Cerebellar cortex (tissue), 1 donor: ENCODE measurements around the gene MRC2.

ENCODE experiments used
- DNase-seq: peaks from one replicate; pipeline ENCODE4 v3.0.0-alpha.2; 2015; ENCODE audit warnings: low spot score

The MRC2 gene

DNA sequence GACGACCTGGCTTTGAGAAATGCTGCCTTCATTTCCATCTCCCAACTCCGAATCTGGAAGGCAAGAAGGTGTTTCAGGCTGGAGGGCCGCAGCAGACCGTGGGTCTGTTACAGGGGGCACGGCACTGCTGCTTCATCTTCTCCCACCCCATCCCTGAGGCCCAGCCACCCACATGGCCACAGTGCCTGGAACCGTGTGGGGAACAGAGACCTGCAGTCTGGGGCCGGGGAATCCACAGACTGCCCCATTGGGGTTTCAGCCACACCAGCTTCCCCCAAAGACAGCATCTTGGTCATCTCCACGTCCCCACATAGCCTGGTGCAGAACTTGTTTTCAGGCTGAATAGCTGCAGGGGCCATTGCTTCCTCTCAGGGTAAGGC, 74.2 kb downstream of the MRC2 start:
- DNase-seq: no peak

- no peak for DNase-seq
Measured at GRCh38 chr17:62702746-62703260, 75.3 kb downstream of the MRC2 start.

DNA sequence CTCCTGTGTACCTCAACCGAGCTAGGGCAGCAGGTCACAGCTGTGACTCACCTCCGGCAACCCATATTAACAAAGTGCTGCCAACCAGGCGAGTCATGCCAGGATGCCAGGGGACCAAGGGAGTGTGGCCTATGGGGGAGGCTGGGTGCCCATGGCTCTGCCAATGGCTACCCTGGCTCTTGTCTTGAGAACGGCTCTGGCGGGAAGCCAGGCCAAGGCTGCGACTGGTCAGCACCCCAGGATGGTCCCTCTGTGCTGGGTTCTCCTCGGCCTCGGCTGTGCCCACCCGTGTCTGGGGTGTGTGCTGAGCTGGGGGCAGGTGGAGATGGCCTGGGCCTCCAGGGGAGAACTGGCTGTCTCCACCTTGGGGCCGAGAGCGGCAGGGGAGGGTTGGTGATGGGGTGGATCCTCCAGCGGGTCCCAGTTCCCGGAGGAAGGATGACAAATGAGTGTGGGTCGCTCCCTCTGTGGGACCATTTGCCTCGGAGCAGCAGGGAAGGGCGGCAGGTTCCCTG, 75.8 kb downstream of the MRC2 start:
- no peak for DNase-seq

GRCh38 chr17:62703776-62704380, 76.4 kb downstream of the MRC2 start:
- DNase-seq: peak; percentile 29

DNA sequence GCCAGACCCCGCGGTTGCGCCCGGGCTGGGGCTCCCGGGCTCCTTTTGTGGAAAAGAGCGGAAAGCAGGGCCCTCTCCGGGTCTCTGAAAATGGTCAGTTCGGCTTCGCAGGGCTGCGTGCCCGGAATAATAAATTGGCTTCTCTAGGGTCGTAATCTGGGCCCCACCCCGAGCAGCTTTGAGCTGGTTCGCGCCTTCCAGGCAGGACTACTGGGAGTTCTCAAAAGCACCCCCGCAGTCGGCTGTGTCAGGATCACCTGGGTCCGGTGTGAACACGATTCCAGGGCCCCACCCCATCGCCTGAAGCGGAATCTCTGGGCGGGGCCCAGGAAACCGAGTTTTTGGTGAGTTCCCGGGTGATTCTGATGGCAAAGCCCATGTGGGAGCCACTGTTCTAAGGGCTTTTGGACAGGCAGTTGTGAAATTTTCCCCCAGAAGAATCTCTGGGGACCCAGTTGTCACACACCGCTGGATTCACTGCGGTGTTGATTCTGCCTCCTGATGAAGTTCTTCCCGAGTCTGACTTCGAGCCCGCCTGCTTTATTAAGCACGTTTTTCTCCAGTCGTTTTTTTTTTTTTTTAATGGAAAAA, 77.0 kb downstream of the MRC2 start:
- no peak for DNase-seq

DNA sequence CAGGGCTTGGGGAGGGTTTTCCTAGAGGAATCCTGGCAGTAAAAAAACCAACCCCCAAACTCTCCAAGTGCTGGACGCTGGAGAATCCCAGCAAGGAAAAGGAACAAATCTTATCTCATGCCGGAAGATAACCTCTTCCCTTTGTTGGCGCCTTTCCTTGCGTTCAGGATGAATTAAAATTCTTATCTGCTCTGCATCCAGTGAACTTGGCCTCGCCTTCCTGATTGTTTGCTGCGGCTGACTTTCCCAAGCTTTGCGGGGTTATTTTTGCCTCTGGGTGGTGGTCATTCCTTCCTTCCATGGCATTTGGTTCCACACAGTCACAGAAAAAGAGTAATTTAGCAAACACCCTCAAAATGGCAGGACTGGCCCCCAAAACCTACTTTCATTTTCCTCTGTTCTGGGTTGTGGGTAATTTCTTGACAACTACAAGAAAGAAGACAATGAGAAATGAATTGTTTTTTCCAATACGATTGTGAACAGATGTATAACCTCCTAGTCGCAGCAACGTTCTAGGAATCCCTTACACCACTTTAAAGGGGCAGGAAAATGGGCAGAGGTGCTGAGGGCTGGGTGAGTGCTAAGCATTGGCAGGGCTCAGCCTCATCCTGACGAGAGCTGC, 77.8 kb downstream of the MRC2 start:
- DNase-seq: no peak

GRCh38 chr17:62705778-62706597, 78.5 kb downstream of the MRC2 start:
- no peak for DNase-seq

DNA sequence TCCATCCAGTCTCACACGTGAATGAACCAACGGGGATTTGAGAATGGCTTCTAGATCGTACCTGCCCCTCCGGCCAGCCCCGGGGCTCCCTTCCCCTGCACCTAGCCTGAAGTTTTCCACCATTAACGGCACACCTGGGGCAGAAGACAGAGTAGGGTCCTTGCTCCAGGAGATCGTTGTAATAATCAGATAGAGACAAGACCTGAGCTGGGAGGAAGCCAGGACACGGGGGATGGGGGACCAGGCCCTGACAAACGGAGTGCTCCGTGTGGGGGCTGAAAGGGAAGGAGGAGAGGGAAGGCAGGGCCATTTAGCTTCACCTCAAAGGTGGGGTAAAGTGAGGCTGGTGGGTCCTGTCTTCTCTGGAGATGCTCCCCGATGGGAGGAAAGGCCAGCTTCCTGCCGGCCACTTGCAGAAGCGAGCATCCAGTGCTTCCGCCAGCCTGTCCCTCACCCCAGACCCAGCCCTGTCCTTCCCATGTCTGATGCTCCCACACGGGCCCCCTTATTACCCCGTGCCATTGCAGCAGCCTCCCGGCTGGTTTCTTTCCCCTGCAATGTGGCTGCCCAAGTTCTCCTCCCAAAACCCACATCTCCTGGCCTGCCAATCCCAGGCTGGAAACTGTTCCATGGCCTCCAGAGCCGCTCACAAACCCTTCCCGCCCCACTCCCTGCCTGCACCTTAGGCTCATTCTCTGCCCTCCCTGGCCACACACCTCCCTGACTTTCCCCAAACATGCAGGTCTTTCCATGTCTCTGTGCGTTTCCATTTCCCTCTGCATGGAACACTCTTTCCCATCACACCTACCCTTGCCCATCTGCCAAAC, 79.3 kb downstream of the MRC2 start:
- DNase-seq: no peak

- DNase-seq: no peak
Measured at GRCh38 chr17:62707425-62707739, 79.9 kb downstream of the MRC2 start.

DNA sequence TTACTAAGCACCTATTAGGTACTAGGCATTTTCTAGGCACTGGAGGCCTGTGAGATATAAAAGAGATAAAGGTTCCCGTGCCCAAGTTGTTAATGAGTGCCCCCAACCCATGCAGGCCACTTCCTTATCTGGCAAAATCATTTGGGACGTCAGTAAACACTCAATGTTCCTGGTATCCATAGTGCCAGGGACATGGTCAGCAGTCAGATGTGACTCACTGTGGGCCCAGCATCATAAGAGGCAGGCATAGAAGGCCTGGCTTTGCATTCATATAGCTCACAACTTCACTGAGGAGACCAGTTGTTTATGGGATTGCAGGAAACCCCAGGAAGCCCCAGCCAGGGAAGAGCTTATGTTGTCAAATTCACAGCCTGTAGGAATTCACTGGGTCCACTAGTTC, 81.1 kb downstream of the MRC2 start:
- DNase-seq: no peak

DNA sequence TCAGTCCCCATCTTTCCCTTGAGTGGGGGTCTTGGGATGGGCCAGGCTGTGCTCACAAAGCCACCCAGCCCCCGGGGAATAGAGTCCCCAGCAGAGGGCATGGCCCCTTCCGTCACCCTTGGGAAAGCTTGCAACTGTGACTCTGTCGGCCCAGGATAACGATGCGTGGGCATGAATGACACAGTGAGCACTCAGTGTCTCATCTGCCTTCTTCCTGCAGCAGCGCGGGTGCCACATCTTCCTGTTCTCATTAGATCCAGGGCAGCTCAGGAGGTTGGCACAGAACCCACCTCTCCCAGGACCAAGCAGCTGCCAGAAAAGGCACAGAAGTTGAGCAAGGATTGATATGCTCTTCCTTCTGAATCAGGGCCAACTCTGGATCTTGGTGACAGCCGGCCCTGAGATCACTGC, 84.7 kb downstream of the MRC2 start:
- DNase-seq: no peak

DNA sequence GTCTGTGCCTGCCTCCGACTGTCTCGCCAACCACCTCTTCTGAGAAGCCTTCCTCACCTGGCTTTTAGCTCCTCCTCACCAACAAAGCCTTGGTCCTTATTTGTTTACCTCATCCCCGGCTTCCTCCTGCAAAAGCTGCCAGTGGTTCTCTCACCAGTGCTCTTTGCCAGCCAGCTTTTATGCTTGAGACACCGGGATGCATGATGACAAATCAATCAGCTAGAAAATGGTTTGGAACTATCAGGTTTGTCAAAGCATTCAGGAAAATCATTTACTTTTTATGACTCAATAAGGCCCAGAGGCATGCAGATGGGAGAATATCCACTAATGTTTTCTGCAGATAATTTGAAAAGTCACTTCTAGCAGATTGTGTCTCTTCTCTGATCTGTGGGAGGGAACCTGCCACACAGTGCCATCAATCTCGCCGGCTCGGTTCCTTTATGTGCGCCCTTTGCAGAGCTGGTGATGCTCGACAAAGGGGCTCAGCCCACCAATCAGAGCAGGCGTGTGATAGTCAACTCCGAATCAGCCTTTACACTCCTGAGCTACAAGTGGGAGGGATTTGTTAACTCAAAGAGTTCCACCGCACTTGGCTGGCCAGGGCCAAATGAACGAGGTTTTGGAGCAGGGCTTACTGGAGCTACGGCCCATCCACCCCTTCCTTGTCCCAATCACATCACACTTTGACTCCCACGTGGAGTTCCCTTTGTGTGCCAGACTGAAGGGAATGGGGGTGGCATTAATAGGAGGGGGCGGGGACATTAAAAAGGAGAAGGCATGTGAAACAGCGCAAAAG, 85.8 kb downstream of the MRC2 start:
- DNase-seq: no peak

DNA sequence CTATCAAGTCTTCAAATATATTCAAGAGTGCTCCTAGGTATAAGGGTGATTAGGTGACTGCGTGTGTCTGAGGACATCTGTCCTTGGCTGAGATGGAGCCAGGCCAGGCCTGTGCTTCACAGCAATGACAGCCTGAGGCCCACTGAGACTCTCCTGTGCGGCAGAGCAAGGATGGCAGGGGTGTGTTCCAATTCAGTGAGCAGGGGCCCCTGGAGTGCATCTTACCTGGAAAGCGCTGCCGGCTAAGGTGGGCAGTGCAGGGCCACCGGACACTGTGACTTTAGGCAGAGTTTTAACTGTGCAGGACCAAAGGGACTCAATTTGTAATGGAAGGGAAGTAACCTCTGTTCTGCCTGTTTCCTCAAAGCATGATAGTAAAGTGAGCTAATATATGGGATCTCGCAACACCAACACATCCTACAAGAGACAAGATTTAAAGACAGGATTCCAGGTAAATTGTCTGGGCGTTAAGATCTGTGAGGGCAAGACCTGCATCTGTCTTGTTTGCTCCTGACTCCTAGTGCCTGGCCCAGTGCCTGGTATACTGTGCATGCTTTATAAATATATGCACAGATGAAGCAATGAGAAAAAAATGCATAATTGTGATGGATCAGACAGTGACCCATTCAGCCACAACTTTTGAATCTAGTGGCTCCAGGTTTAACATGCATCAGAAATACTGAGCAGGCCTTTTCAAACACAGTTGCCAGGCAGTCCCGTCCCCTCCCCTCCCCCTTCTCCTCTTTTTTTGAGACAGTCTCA, 86.7 kb downstream of the MRC2 start:
- no peak for DNase-seq

- no peak for DNase-seq
Measured at GRCh38 chr17:62715882-62716390, 88.5 kb downstream of the MRC2 start.

DNA sequence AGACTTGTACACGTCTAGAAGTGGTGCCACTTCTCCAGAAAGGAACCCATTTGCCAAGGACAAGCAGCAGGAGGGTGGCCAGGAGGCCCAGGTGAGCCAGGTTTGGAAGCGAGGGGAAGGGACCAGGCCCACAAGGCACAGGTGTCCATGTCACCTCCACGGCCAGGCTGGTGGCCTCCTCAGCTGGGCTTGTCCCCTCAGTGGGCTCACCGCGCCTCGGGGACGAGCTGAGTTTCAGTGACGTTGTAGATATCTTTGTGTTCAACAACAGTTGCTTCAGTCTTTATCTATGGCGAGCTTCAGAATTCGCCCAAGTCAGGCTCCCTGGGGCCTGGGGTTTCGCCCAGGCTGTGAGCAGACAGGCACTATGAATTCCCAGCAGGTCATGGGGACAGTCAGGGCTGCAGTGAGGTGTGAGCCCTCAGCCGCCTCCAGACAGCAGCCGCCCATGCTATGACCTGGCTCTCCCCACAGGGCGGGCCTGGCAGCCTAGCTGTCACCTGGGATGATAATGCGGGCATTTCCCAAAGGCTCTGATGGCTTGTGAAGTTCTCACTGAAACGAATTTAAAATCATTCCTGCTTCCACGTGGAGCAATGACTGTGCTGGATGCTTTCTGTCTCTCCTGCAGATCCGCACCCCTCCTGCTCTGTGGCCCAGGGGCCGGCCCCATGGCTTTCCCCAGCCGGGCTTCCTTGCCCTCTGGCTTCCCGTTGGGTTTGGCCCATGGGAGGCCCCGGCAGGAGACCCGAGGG, 89.5 kb downstream of the MRC2 start:
- DNase-seq: no peak

DNA sequence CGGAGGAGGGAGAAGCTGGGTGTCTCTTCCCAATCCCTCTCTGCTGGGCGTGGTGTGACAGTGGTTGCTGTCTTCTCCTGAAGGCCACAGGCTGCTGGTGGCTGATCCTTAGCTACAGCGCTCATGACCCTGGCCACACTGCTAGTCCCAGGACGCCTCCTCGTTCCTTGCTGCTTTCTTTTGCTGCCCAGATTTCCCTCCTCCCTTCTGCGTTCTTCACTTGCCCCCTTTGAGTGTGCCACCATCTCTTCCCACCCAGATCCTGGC, 90.1 kb downstream of the MRC2 start:
- DNase-seq: no peak

GRCh38 chr17:62717889-62718288, 90.4 kb downstream of the MRC2 start:
- no peak for DNase-seq

- no peak for DNase-seq
Measured at GRCh38 chr17:62718429-62718828, 91.0 kb downstream of the MRC2 start.

DNA sequence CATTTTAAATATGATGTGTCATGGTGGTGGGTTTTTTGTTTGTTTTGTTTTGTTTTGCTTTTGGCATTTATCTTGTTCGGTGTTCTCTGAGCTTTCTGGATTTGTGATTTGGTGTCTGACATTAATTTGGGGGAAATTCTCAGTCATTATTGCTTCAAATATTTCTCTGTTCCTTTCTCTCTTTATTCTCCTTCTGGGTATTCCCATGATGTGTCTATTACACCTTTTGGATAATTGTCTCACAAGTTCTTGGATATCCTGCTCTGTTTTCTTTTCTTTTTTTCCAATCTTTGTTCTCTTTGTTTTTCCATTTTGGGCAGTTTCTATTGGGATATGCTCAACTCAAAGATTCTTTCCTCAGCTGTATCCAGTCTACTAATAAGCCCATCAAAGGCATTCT, 92.1 kb downstream of the MRC2 start:
- no peak for DNase-seq
